Neural cell (in vitro differentiated cells): ENCODE results near the gene KCNK18.
A peak's percentile ranks its signal among the peaks of the same experiment; 100 is the strongest.

Experiments
- CTCF ChIP-seq: fragments of 450-650 bp; IDR thresholded peaks from 2 replicates; pipeline ENCODE4 v1.5.1; 2014; ENCODE audit warnings: antibody characterized with exemption, mild to moderate bottlenecking, moderate library complexity; ENCODE audit not compliant: poor library complexity, severe bottlenecking
- EP300 ChIP-seq: fragments of 450-650 bp; conservative IDR thresholded peaks from 2 replicates; pipeline ENCODE4 v1.6.1; 2014; ENCODE audit warnings: antibody characterized with exemption, mild to moderate bottlenecking, moderate library complexity; ENCODE audit not compliant: poor library complexity, severe bottlenecking
- EZH2 ChIP-seq: fragments of 200-600, 300-800 bp; shearing (Covaris generic), sonication (generic); IDR thresholded peaks from 2 replicates; pipeline ENCODE4 v1.6.1; 2014; ENCODE audit warnings: antibody characterized with exemption, low read length, borderline replicate concordance, mild to moderate bottlenecking; ENCODE audit not compliant: insufficient read depth, poor library complexity, severe bottlenecking
- MXI1 ChIP-seq: fragments of 450-650 bp; conservative IDR thresholded peaks from 2 replicates; pipeline ENCODE4 v1.6.1; 2014; ENCODE audit warnings: antibody characterized with exemption, mild to moderate bottlenecking; ENCODE audit not compliant: poor library complexity, severe bottlenecking
- POLR2AphosphoS5 ChIP-seq: IDR thresholded peaks from 2 replicates; pipeline ENCODE4 v1.6.1; 2012
- RAD21 ChIP-seq: fragments of 450-650 bp; conservative IDR thresholded peaks from 2 replicates; pipeline ENCODE4 v1.6.1; 2014; ENCODE audit warnings: antibody characterized with exemption, mild to moderate bottlenecking, moderate library complexity
- REST ChIP-seq: IDR thresholded peaks from 2 replicates; pipeline ENCODE4 v1.6.1; 2012; ENCODE audit warnings: borderline replicate concordance
- SMC3 ChIP-seq: fragments of 450-650 bp; conservative IDR thresholded peaks from 2 replicates; pipeline ENCODE4 v1.6.1; 2014; ENCODE audit warnings: antibody characterized with exemption, mild to moderate bottlenecking, moderate library complexity; ENCODE audit not compliant: poor library complexity
- TAF1 ChIP-seq: IDR thresholded peaks from 2 replicates; pipeline ENCODE4 v1.6.1; 2012; ENCODE audit warnings: low read depth

GRCh38 chr10:117175215-117175900 is 21.9 kb upstream of the KCNK18 start:
- no peak for TF ChIP-seq POLR2AphosphoS5
- no peak for TF ChIP-seq CTCF
- TF ChIP-seq EP300 = no peak
- no peak for TF ChIP-seq RAD21
- TF ChIP-seq SMC3 = peak; percentile 51
- no peak for TF ChIP-seq EZH2
- no peak for TF ChIP-seq MXI1
- no peak for TF ChIP-seq REST
- no peak for TF ChIP-seq TAF1
